GM08714 (cell line): Measurements from ENCODE around the gene STAC2.

ENCODE experiments used
- H3K4me3 ChIP-seq: fragments of 200-500 bp; sonication (Bioruptor generic); 2 replicates; pipeline ENCODE4 v1.5.1; 2014; ENCODE audit warnings: mild to moderate bottlenecking, low read length, inconsistent platforms
- ZNF274 ChIP-seq: IDR thresholded peaks from 2 replicates; pipeline ENCODE4 v1.6.1; 2012; ENCODE audit warnings: mild to moderate bottlenecking, low read depth, low read length

STAC2 gene

GRCh38 chr17:39239640-39240314, 14.0 kb upstream of the STAC2 start:
- TF ChIP-seq ZNF274 = no peak

GRCh38 chr17:39238311-39238972, 12.7 kb upstream of the STAC2 start:
- no peak overlapping the region for H3K4me3 ChIP-seq
- no peak for TF ChIP-seq ZNF274

More at GRCh38 chr17:39239640-39240314, 14.0 kb upstream of the STAC2 start:
- no peak overlapping the region for H3K4me3 ChIP-seq

GRCh38 chr17:39237586-39237985, 11.8 kb upstream of the STAC2 start:
- no peak for TF ChIP-seq ZNF274
- H3K4me3 ChIP-seq = no peak overlapping the region

- TF ChIP-seq ZNF274 = no peak
- H3K4me3 ChIP-seq = no peak overlapping the region
Measured at GRCh38 chr17:39236981-39237441, 11.3 kb upstream of the STAC2 start.

GRCh38 chr17:39236450-39236927, 10.7 kb upstream of the STAC2 start:
- TF ChIP-seq ZNF274 = no peak
- no peak overlapping the region for H3K4me3 ChIP-seq

GRCh38 chr17:39235555-39236449, 10.1 kb upstream of the STAC2 start:
- TF ChIP-seq ZNF274 = no peak
- H3K4me3 ChIP-seq = no peak overlapping the region

GRCh38 chr17:39231591-39232551, 6.1 kb upstream of the STAC2 start:
- no peak for TF ChIP-seq ZNF274
- H3K4me3 ChIP-seq = no peak overlapping the region

GRCh38 chr17:39231091-39231561, 5.4 kb upstream of the STAC2 start:
- no peak overlapping the region for H3K4me3 ChIP-seq
- no peak for TF ChIP-seq ZNF274

- no peak for TF ChIP-seq ZNF274
- H3K4me3 ChIP-seq = no peak overlapping the region
Measured at GRCh38 chr17:39230361-39230760, 4.6 kb upstream of the STAC2 start.

- no peak overlapping the region for H3K4me3 ChIP-seq
- TF ChIP-seq ZNF274 = no peak
Measured at GRCh38 chr17:39229274-39229913, 3.6 kb upstream of the STAC2 start.

- no peak overlapping the region for H3K4me3 ChIP-seq
- no peak for TF ChIP-seq ZNF274
Measured at GRCh38 chr17:39227364-39227919, 1.7 kb upstream of the STAC2 start.

GRCh38 chr17:39225959-39226683, 376 bp upstream of the STAC2 start:
- H3K4me3 ChIP-seq = no peak overlapping the region; the same call in 1 of the 2 replicates
- TF ChIP-seq ZNF274 = no peak
